ENCODE measurements around the gene SMC3. TPM values are rescaled to one million over a fixed set of nuclear protein-coding genes. Genes with fewer than 3 reads are reported as not detected.

The SMC3 gene
- total RNA-seq, 2 experiments from 2014 or later: 69.7 to 71.2 TPM

DNA sequence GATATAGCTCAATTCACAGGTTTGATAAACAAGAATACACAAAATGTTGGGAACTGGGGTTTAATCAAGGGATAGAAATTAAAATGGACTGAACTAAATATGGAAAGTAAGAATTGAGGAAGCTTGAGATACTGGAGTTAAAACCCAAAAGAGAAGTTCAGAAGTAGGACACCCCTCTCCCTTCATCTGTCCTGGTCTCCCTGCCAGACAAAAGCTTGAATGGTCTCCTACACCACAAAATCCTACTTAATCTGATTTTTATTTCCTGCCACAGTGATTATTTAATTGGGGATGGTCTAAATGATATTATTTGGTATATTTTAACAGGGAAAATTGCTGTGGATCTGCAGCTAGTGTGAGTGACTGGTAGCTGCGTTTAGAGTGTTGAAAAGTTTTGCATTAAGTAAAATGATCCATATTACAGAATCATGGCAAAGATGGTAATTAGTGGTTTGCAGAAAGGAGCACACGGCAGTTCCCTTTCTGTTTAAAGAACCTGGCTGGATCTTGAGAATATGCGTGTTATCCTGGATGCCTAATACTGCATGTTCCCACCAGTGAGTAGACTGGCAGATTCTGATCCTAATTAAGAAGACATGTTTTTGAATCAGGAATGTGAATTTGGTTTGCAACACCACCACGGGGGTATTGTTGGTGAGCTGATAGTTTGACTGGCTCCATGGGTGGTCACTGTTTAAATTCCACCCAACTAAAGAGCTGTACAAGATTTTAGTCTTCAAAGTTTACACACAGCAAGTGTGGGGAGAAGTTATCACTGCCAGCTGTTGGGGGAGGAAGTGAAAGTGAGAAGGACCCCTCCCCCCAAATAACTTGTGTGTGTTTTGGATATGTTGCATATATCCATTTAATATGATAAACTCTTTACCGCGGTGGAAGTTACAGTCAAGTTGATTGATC, 82.1 kb downstream of the SMC3 start:
- no peak overlapping the region for H3K4me3 Mint-ChIP-seq
- no peaks in the 10 kb centered on the region for H3K9me3 Mint-ChIP-seq
- no peaks in the 10 kb centered on the region for H3K36me3 Mint-ChIP-seq (ENCODE audit: low read depth)
- intact Hi-C loops (cut with micrococcal nuclease): no loop called here
- H3K27me3 Mint-ChIP-seq: peaks cover 52% of the 10 kb centered on the region
- ChIA-PET POLR2A (interaction anchor here (0.5 to 1.2 kb wide), 2 partner anchors 9 to 49 kb away, joined by 3 read pairs; no protein-coding TSS in a partner anchor), CTCF (interaction anchor here (0.7 to 2.7 kb wide), 6 partner anchors 9 to 57 kb away, joined by 3 to 8 read pairs (median 3); no protein-coding TSS in a partner anchor)
- H3K27ac Mint-ChIP-seq: no peak overlapping the region
- no peak for ATAC-seq
- no peak for DNase-seq
- peaks cover 38% of the 10 kb centered on the region for H3K4me1 Mint-ChIP-seq (ENCODE audit: low read depth)
- TF ChIP-seq, protein P1, sequence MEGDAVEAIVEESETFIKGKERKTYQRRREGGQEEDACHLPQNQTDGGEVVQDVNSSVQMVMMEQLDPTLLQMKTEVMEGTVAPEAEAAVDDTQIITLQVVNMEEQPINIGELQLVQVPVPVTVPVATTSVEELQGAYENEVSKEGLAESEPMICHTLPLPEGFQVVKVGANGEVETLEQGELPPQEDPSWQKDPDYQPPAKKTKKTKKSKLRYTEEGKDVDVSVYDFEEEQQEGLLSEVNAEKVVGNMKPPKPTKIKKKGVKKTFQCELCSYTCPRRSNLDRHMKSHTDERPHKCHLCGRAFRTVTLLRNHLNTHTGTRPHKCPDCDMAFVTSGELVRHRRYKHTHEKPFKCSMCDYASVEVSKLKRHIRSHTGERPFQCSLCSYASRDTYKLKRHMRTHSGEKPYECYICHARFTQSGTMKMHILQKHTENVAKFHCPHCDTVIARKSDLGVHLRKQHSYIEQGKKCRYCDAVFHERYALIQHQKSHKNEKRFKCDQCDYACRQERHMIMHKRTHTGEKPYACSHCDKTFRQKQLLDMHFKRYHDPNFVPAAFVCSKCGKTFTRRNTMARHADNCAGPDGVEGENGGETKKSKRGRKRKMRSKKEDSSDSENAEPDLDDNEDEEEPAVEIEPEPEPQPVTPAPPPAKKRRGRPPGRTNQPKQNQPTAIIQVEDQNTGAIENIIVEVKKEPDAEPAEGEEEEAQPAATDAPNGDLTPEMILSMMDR (IDR thresholded peaks at IDR 0.05): no peak

DNA sequence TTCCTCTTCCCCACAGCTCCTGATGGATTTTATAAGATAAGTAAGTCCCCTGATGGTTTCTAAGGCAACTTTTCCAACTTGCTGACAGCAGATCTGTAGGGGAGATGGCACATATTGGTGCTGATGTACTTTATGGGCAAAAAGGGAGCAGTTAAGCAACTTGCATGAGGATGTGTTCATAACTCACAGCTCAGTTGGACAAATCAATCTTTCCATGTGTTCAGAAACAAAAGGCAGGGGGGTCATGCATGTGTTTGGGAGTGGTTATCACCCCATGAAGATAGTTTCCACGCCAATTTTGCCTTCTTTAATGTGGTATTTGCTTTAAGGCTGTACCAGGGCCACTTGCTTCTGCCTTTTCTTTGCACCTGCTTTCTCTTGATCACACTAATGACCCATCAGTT, 82.8 kb downstream of the SMC3 start:
- H3K27me3 Mint-ChIP-seq: peaks cover 47% of the 10 kb centered on the region
- H3K9me3 Mint-ChIP-seq: no peaks in the 10 kb centered on the region
- TF ChIP-seq, protein P1 (IDR thresholded peaks at IDR 0.05): no peak
- H3K27ac Mint-ChIP-seq: no peak overlapping the region
- CTCF ChIA-PET: interaction anchor here (0.9 to 1.2 kb wide), 2 partner anchors 11 to 22 kb away, joined by 3 read pairs; no protein-coding TSS in a partner anchor
- no peaks in the 10 kb centered on the region for H3K36me3 Mint-ChIP-seq (ENCODE audit: low read depth)
- intact Hi-C loops (cut with micrococcal nuclease): no loop called here
- no peak overlapping the region for H3K4me3 Mint-ChIP-seq
- POLR2A ChIA-PET: interaction anchor here (0.5 kb wide), 1 partner anchor 49 kb away, joined by 3 read pairs; no protein-coding TSS in a partner anchor
- H3K4me1 Mint-ChIP-seq (ENCODE audit: low read depth): peaks cover 35% of the 10 kb centered on the region
- ATAC-seq: peak; percentile 25
- DNase-seq: no peak

GRCh38 chr10:110651044-110651958, 83.8 kb downstream of the SMC3 start:
- CTCF ChIA-PET: interaction anchor here (1.0 kb wide), 1 partner anchor 21 kb away, joined by 5 read pairs; no protein-coding TSS in a partner anchor
- intact Hi-C loops (cut with micrococcal nuclease): no loop called here
- H3K4me3 Mint-ChIP-seq: no peak overlapping the region

GRCh38 chr10:110652475-110653118, 85.1 kb downstream of the SMC3 start:
- TF ChIP-seq, protein P1 (IDR thresholded peaks at IDR 0.05): no peak
- H3K9me3 Mint-ChIP-seq: no peaks in the 10 kb centered on the region
- H3K27ac Mint-ChIP-seq: no peak overlapping the region
- H3K4me3 Mint-ChIP-seq: no peak overlapping the region
- intact Hi-C loops (cut with micrococcal nuclease): no loop called here
- ChIA-PET CTCF (interaction anchor here (1.1 to 2.2 kb wide), 2 partner anchors 20 to 54 kb away, joined by 3 to 6 read pairs; no protein-coding TSS in a partner anchor), POLR2A (no interaction called here)
- H3K27me3 Mint-ChIP-seq: peaks cover 38% of the 10 kb centered on the region
- ATAC-seq (no peak), DNase-seq (no peak)
- peaks cover 35% of the 10 kb centered on the region for H3K4me1 Mint-ChIP-seq (ENCODE audit: low read depth)
- H3K36me3 Mint-ChIP-seq (ENCODE audit: low read depth): no peaks in the 10 kb centered on the region

More at GRCh38 chr10:110651044-110651958, 83.8 kb downstream of the SMC3 start:
- DNase-seq: peak; percentile 65
- H3K27ac Mint-ChIP-seq: no peak overlapping the region
- H3K9me3 Mint-ChIP-seq: no peaks in the 10 kb centered on the region
- POLR2A ChIA-PET: no interaction called here
- H3K4me1 Mint-ChIP-seq (ENCODE audit: low read depth): peaks cover 35% of the 10 kb centered on the region
- no peaks in the 10 kb centered on the region for H3K36me3 Mint-ChIP-seq (ENCODE audit: low read depth)
- ATAC-seq: peak; percentile 85
- H3K27me3 Mint-ChIP-seq: peaks cover 44% of the 10 kb centered on the region
- TF ChIP-seq, protein P1 (IDR thresholded peaks at IDR 0.05): no peak

Other genes with a start within 250 kb of the SMC3 start
- 10 to 100 TPM; 49.4 to 50.8 TPM for gene DUSP5, start 69.8 kb upstream of the SMC3 start, total RNA-seq
- under 1 TPM; 0.38 to 0.72 TPM for gene RBM20, start 76.6 kb downstream of the SMC3 start, total RNA-seq